Thoracic aorta (tissue), 2 donors: ENCODE measurements around the gene TSPAN8. TPM values are rescaled to one million over a fixed set of nuclear protein-coding genes. Genes with fewer than 3 reads are reported as not detected.
"Not testable (repeated sequence)": the region's sequence is repeated elsewhere in the genome, so short reads cannot be mapped to it uniquely, and the experiment has no call there.

Experiments
- ATAC-seq: fragments of 150-250 bp; one replicate; pipeline ENCODE4 v1.8.0; 2017; ENCODE audit warnings: low read depth; ENCODE audit not compliant: insufficient number of reproducible peaks, low FRiP score
- DNase-seq: peaks from one replicate; pipeline ENCODE4 v3.0.0-alpha.2; 2020; ENCODE audit warnings: low spot score
- H3K27ac ChIP-seq, 2 donors: fragments of 200-600 bp; sonication (generic); 1 replicate in 1 of 2; 2 replicates in 1 of 2; pipeline ENCODE4 v1.5.1; 2016; ENCODE audit warnings: mild to moderate bottlenecking in 2 of 2, moderate library complexity in 2 of 2
- H3K27me3 ChIP-seq: fragments of 200-600 bp; sonication (generic); replicated peaks from 2 replicates; pipeline ENCODE4 v1.6.0; 2016; ENCODE audit warnings: mild to moderate bottlenecking; ENCODE audit not compliant: insufficient read depth
- H3K36me3 ChIP-seq: fragments of 200-600 bp; sonication (generic); one replicate; pipeline ENCODE4 v1.5.1; 2016
- H3K4me1 ChIP-seq, 2 donors: fragments of 200-600 bp; sonication (generic); 1 replicate in 1 of 2; 2 replicates in 1 of 2; pipeline versions ENCODE4 v1.5.1 to v1.6.0; 2016; ENCODE audit warnings: low read depth in 2 of 2, mild to moderate bottlenecking in 1 of 2; ENCODE audit not compliant: control insufficient read depth in 1 of 2
- H3K4me3 ChIP-seq: fragments of 200-600 bp; sonication (generic); 2 replicates; pipeline ENCODE4 v1.5.1; 2016; ENCODE audit warnings: mild to moderate bottlenecking
- H3K9me3 ChIP-seq: fragments of 200-600 bp; sonication (generic); 2 replicates; pipeline ENCODE4 v1.5.1; 2016
- total RNA-seq, 2 donors: library from RNA; depleted of rRNA; stranded (reverse); fragments of >200 nt; gene quantifications; one replicate each; pipeline versions ENCODE4 v1.1.0 to v1.2.3, GENCODE V29; 2016
- TF ChIP-seq, protein P1 (sequence below): fragments of 200-600 bp; sonication (generic); IDR thresholded peaks from one replicate; pipeline ENCODE4 v1.5.1; 2019; ENCODE audit warnings: antibody characterized with exemption

The TSPAN8 gene
- total RNA-seq, 2 donors from 2014 or later = 12.8 to 70.9 TPM

DNA sequence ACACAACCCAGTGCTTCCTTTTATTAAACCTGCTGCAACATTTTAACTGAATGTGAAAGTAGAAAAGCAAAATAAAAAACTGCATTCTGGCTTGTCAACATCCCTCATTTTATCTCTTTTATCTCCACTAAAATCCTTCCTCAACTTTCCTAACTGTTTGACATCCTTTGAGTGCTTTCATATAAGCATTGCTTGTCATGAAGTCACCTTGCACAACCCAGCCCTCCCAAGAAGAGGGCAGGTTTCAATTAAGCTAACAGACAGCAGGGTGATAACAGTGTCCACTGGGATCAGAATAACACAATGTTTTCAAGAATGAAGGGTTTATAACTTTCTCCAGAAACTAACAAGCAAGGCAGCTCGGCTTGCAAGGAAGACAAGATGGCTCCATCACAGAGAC is 16.3 kb upstream of the TSPAN8 start:
- Histone ChIP-seq H3K4me3 (no peak overlapping the region), H3K9me3 (no peaks in the 10 kb centered on the region), H3K27me3 (no peaks in the 10 kb centered on the region), H3K27ac (no peak overlapping the region), H3K36me3 (no peaks in the 10 kb centered on the region), H3K4me1 (no peaks in the 10 kb centered on the region)
- DNase-seq (no peak), ATAC-seq (no peak)
- TF ChIP-seq, protein P1, sequence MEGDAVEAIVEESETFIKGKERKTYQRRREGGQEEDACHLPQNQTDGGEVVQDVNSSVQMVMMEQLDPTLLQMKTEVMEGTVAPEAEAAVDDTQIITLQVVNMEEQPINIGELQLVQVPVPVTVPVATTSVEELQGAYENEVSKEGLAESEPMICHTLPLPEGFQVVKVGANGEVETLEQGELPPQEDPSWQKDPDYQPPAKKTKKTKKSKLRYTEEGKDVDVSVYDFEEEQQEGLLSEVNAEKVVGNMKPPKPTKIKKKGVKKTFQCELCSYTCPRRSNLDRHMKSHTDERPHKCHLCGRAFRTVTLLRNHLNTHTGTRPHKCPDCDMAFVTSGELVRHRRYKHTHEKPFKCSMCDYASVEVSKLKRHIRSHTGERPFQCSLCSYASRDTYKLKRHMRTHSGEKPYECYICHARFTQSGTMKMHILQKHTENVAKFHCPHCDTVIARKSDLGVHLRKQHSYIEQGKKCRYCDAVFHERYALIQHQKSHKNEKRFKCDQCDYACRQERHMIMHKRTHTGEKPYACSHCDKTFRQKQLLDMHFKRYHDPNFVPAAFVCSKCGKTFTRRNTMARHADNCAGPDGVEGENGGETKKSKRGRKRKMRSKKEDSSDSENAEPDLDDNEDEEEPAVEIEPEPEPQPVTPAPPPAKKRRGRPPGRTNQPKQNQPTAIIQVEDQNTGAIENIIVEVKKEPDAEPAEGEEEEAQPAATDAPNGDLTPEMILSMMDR = no peak

DNA sequence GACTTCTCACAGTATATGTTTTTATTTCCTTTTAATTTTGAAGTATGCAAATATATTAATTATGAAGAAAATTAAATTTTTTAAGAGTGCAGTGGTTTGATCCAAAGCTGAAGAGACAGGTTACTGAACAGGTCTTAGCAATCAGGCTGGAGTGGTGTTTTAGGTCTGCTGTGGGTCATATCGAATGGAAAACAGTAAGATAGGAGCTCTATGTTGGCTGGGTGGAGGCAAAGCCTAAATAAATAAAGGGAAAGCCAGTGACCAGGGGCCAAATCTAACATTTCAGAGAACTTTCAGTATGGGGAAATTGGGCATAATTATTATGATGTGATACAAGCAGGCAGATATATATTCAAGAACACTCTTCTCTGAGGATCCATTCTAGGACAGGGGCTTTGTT is 12.7 kb upstream of the TSPAN8 start:
- no peaks in the 10 kb centered on the region for H3K27me3 ChIP-seq
- H3K4me1 ChIP-seq = no peaks in the 10 kb centered on the region
- H3K9me3 ChIP-seq = no peaks in the 10 kb centered on the region
- ATAC-seq = no peak
- TF ChIP-seq, protein P1 = no peak
- no peaks in the 10 kb centered on the region for H3K36me3 ChIP-seq
- H3K27ac ChIP-seq = no peak overlapping the region
- no peak overlapping the region for H3K4me3 ChIP-seq
- no peak for DNase-seq

DNA sequence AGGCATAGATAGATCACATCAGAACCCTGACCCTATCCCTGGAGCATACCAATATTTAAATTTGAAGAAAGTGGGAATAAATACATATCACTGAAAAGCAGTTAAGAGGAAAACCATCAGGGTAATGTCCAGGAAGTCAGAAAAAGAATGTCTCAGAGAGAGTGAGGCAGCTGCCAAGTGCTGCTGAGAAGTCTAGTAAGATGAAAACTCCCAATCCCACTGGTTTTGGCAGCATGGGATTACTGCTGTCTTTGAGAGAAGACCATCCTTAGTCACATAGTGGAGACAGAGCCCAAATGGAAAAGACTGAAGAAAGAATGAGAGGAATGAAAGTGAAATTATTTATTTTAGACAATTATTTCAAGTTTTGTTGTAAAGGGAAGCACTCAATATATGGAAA is 11.5 kb upstream of the TSPAN8 start:
- ATAC-seq (no peak), DNase-seq (no peak)
- TF ChIP-seq, protein P1 = no peak
- no peaks in the 10 kb centered on the region for H3K9me3 ChIP-seq
- H3K36me3 ChIP-seq = no peaks in the 10 kb centered on the region
- H3K4me3 ChIP-seq = no peak overlapping the region
- H3K4me1 ChIP-seq = no peaks in the 10 kb centered on the region
- no peaks in the 10 kb centered on the region for H3K27me3 ChIP-seq
- no peak overlapping the region for H3K27ac ChIP-seq

DNA sequence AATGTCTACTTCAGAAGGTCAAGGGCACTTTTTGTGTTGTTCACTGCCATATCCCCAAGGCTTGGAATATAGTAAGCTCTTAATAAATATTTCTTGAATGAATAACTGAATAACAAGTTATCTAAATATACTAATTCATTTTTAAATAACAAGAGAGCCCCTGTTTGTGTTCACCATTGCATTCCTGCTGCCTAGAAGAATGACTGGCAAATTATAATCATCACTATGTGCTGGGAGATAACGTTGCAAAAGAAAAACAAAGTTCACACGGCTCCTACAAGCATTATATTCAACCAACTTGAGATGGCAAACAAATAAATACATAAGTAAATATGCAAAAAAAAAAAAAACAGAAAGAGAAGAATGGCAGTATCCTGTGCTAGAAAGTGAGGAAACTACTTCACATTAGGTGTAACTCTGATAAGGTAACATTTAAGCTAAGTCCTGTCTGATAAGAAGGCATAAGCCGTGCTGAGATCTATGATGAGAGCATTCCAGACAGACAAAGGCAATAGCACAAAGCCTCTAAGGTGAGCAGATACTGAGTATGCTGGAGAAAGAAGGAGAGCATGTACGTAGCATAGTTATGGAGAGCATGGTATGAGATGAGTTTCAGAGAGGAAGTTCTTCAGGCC is 9.2 kb upstream of the TSPAN8 start:
- no peak for DNase-seq
- no peak for ATAC-seq
- no peaks in the 10 kb centered on the region for H3K9me3 ChIP-seq
- no peak overlapping the region for H3K27ac ChIP-seq
- no peak overlapping the region for H3K4me3 ChIP-seq
- H3K27me3 ChIP-seq = no peaks in the 10 kb centered on the region
- no peaks in the 10 kb centered on the region for H3K4me1 ChIP-seq
- TF ChIP-seq, protein P1 = no peak
- H3K36me3 ChIP-seq = no peaks in the 10 kb centered on the region

DNA sequence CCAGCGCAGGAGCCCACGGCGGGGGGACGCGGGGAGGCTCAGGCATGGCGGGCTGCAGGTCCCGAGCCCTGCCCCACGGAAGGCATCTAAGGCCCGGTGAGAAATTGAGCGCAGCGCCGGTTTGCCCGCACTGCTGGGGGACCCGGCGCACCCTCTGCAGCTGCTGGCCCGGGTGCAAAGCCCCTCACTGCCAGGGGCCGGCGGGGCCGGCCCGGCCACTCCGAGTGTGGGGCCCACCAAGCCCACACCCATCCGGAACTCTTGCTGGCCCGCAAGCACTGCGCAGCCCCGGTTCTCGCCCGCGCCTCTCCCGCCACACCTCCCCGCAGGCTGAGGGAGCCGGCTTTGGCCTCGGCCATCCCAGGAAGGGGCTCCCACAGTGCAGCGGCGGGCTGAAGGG is 8.5 kb upstream of the TSPAN8 start:
- Histone ChIP-seq H3K27me3 (no peaks in the 10 kb centered on the region), H3K4me3 (no peak overlapping the region), H3K27ac (no peak overlapping the region), H3K4me1 (no peaks in the 10 kb centered on the region), H3K36me3 (no peaks in the 10 kb centered on the region), H3K9me3 (no peaks in the 10 kb centered on the region)
- DNase-seq (no peak), ATAC-seq (no peak)
- TF ChIP-seq, protein P1 = no peak

DNA sequence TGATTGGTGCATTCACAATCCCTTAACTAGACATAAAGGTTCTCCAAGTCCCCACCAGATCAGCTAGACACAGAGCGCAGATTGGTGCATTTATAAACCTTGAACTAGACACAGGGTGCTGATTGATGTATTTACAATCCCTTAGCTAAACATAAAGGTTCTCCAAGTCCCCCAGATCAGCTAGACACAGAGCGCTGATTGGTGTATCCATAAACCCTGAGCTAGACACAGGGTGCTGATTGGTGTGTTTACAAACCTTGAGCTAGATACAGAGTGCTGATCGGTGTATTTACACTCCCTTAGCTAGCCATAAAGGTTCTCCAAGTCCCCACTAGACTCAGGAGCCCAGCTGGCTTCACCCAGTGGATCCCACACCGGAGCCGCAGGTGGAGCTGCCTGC is 8.0 kb upstream of the TSPAN8 start:
- not testable (repeated sequence) for ATAC-seq, H3K27me3 ChIP-seq, H3K36me3 ChIP-seq, H3K4me1 ChIP-seq, H3K27ac ChIP-seq, H3K9me3 ChIP-seq, H3K4me3 ChIP-seq, DNase-seq
